ENCODE data around the gene STAT5A.

GRCh38 chr17:42308446-42308845 lies 20.1 kb downstream of the STAT5A start:
- TF ChIP-seq SIN3A (IDR thresholded peaks at IDR 0.05; ENCODE audit: borderline replicate concordance, insufficient read depth, low read length) (no peak), POLR2AphosphoS5 (IDR thresholded peaks at IDR 0.05; ENCODE audit: low read depth, low read length) (no peak), REST (IDR thresholded peaks at IDR 0.05; ENCODE audit: insufficient read depth in 1 of 2, low read depth in 2 of 2, low read length in 2 of 2) (no peak)

All from PFSK-1 (cell line).